SH-SY5Y (cell line): ENCODE results near the gene USP32.

Source experiments
- GATA2 ChIP-seq: IDR thresholded peaks from 2 replicates; pipeline ENCODE4 v1.6.1; 2011; ENCODE audit warnings: mild to moderate bottlenecking, low read depth, low read length
- GATA3 ChIP-seq: IDR thresholded peaks from 2 replicates; pipeline ENCODE4 v1.6.1; 2011; ENCODE audit warnings: low read depth, mild to moderate bottlenecking, low read length, moderate library complexity

- TF ChIP-seq GATA3 (no peak), GATA2 (no peak)
Measured at GRCh38 chr17:60354223-60354622, 37.7 kb downstream of the USP32 start.
